Measurements from ENCODE around the gene FRAS1. TPM values are rescaled to one million over a fixed set of nuclear protein-coding genes. Genes with fewer than 3 reads are reported as not detected.

The FRAS1 gene
- total RNA-seq, 2 donors from 2014 or later = 77.0 to 78.3 TPM

- Histone ChIP-seq H3K4me3 (ENCODE audit: low read length) (no peak overlapping the region), H3K9ac (ENCODE audit: extremely low read depth, low read length, poor library complexity, severe bottlenecking) (no peak overlapping the region), H3K27me3 (ENCODE audit: control insufficient read depth, insufficient read depth, low read length, poor library complexity, severe bottlenecking) (no peaks in the 10 kb centered on the region), H3K4me1 (ENCODE audit: control insufficient read depth, insufficient read depth, low read length) (peaks cover 3% of the 10 kb centered on the region), H3K36me3 (ENCODE audit: control insufficient read depth, insufficient read depth, low read length) (no peaks in the 10 kb centered on the region), H3K27ac (ENCODE audit: low read depth, low read length) (no peak overlapping the region), H3K9me3 (ENCODE audit: control insufficient read depth, low read length) (peaks cover 11% of the 10 kb centered on the region)
- peaks cover 10% of the 10 kb centered on the region for H3K9me3 Mint-ChIP-seq
- H3K4me3 Mint-ChIP-seq = no peak overlapping the region
- WGBS, 2 experiments (ENCODE audit: insufficient coverage in 1 of 2, insufficient read length in 1 of 2) = 90 to 92% methylated on average over 1 of the region's 1 CpG
- no peak for TF ChIP-seq CTCF (conservative IDR thresholded peaks at IDR 0.05)
- peaks cover 48% of the 10 kb centered on the region for H3K4me1 Mint-ChIP-seq
- no peaks in the 10 kb centered on the region for H3K27me3 Mint-ChIP-seq (ENCODE audit: insufficient read depth)
- peaks cover 13% of the 10 kb centered on the region for H3K36me3 Mint-ChIP-seq (ENCODE audit: low read depth)
- H3K27ac Mint-ChIP-seq = peak overlapping the region; percentile 57
- DNase-seq = no peak
Observed at GRCh38 chr4:78129383-78130108, 72.4 kb downstream of the FRAS1 start.

GRCh38 chr4:78131403-78131802 is 74.3 kb downstream of the FRAS1 start:
- Histone ChIP-seq H3K9ac (ENCODE audit: extremely low read depth, low read length, poor library complexity, severe bottlenecking) (no peak overlapping the region), H3K4me1 (ENCODE audit: control insufficient read depth, insufficient read depth, low read length) (peaks cover 3% of the 10 kb centered on the region), H3K27ac (ENCODE audit: low read depth, low read length) (no peak overlapping the region), H3K27me3 (ENCODE audit: control insufficient read depth, insufficient read depth, low read length, poor library complexity, severe bottlenecking) (no peaks in the 10 kb centered on the region), H3K9me3 (ENCODE audit: control insufficient read depth, low read length) (peaks cover 8% of the 10 kb centered on the region), H3K36me3 (ENCODE audit: control insufficient read depth, insufficient read depth, low read length) (no peaks in the 10 kb centered on the region), H3K4me3 (ENCODE audit: low read length) (no peak overlapping the region)
- Mint-ChIP-seq H3K36me3 (ENCODE audit: low read depth) (peaks cover 13% of the 10 kb centered on the region), H3K27ac (peak overlapping the region; percentile 1), H3K27me3 (ENCODE audit: insufficient read depth) (no peaks in the 10 kb centered on the region), H3K9me3 (peaks cover 10% of the 10 kb centered on the region), H3K4me3 (no peak overlapping the region), H3K4me1 (peaks cover 36% of the 10 kb centered on the region)
- no peak for TF ChIP-seq CTCF (conservative IDR thresholded peaks at IDR 0.05)
- no peak for DNase-seq
- WGBS, 2 experiments (ENCODE audit: insufficient coverage in 1 of 2, insufficient read length in 1 of 2) = 89 to 94% methylated on average over 3 of the region's 3 CpGs

- peaks cover 25% of the 10 kb centered on the region for H3K4me1 Mint-ChIP-seq
- no peak overlapping the region for H3K27ac ChIP-seq (ENCODE audit: low read depth, low read length)
- H3K36me3 Mint-ChIP-seq (ENCODE audit: low read depth) = peaks cover 4% of the 10 kb centered on the region
Observed at GRCh38 chr4:78136109-78137081, 79.3 kb downstream of the FRAS1 start.

More at GRCh38 chr4:78136109-78137081, 79.3 kb downstream of the FRAS1 start:
- no peak overlapping the region for H3K4me3 ChIP-seq (ENCODE audit: low read length)
- Mint-ChIP-seq H3K27ac (no peak overlapping the region), H3K27me3 (ENCODE audit: insufficient read depth) (no peaks in the 10 kb centered on the region), H3K9me3 (peaks cover 4% of the 10 kb centered on the region), H3K4me3 (no peak overlapping the region)
- 93 to 96% methylated on average over 8 of the region's 8 CpGs for WGBS, 2 experiments (ENCODE audit: insufficient coverage in 1 of 2, insufficient read length in 1 of 2)
- H3K9ac ChIP-seq (ENCODE audit: extremely low read depth, low read length, poor library complexity, severe bottlenecking) = no peak overlapping the region
- peaks cover 5% of the 10 kb centered on the region for H3K9me3 ChIP-seq (ENCODE audit: control insufficient read depth, low read length)
- H3K36me3 ChIP-seq (ENCODE audit: control insufficient read depth, insufficient read depth, low read length) = no peaks in the 10 kb centered on the region
- no peak for TF ChIP-seq CTCF (conservative IDR thresholded peaks at IDR 0.05)
- H3K4me1 ChIP-seq (ENCODE audit: control insufficient read depth, insufficient read depth, low read length) = no peaks in the 10 kb centered on the region
- H3K27me3 ChIP-seq (ENCODE audit: control insufficient read depth, insufficient read depth, low read length, poor library complexity, severe bottlenecking) = no peaks in the 10 kb centered on the region
- DNase-seq = no peak
